Keratinocyte (primary cell): Measurements from ENCODE around the gene TRABD2B.

Experiments used
- CTCF ChIP-seq, 3 experiments: IDR thresholded peaks in 1 of 3; conservative IDR thresholded peaks in 1 of 3; optimal IDR thresholded peaks in 1 of 3; 2 replicates in 2 of 3; 3 replicates in 1 of 3; pipeline versions ENCODE3 to v1.5.1; 2011; ENCODE audit warnings: low read length in 3 of 3, mild to moderate bottlenecking in 3 of 3, moderate library complexity in 2 of 3, control low read depth in 1 of 3, inconsistent platforms in 1 of 3; ENCODE audit not compliant: insufficient read depth in 2 of 3; ENCODE audit errors: extremely low read depth in 1 of 3
- EZH2 ChIP-seq: IDR thresholded peaks from one replicate; pipeline ENCODE4 v1.6.1; 2012; ENCODE audit warnings: inconsistent platforms, mild to moderate bottlenecking, low read length, moderate library complexity

GRCh38 chr1:47738560-47739182, 258.5 kb downstream of the TRABD2B start:
- TF ChIP-seq CTCF (optimal IDR thresholded peaks at IDR 0.05 in 1 of 3, IDR thresholded peaks at IDR 0.05 in 1 of 3, conservative IDR thresholded peaks at IDR 0.05 in 1 of 3; ENCODE audit: extremely low read depth in 1 of 3, insufficient read depth in 2 of 3, low read length in 3 of 3): peak; percentile 78 to 84 (median 83)
- TF ChIP-seq EZH2: no peak
